Thyroid gland (tissue), 4 donors: ENCODE results near the gene TJAP1.
"Not testable (repeated sequence)": the region's sequence is repeated elsewhere in the genome, so short reads cannot be mapped to it uniquely, and the experiment has no call there.

Experiments
- CTCF ChIP-seq, 6 experiments: fragments of 200-600 bp in 3 of 6; fragments of 450-650 bp in 3 of 6; sonication (generic) in 3 of 6; IDR thresholded peaks; one replicate each; pipeline ENCODE4 v1.5.1; 2016 to 2019; ENCODE audit warnings: antibody characterized with exemption in 6 of 6, mild to moderate bottlenecking in 2 of 6, inconsistent platforms in 1 of 6, moderate library complexity in 1 of 6
- POLR2A ChIP-seq, 2 donors: fragments of 450-650 bp; IDR thresholded peaks; one replicate each; pipeline ENCODE4 v1.6.1; 2017; ENCODE audit warnings: antibody characterized with exemption in 2 of 2, mild to moderate bottlenecking in 2 of 2, moderate library complexity in 1 of 2

DNA sequence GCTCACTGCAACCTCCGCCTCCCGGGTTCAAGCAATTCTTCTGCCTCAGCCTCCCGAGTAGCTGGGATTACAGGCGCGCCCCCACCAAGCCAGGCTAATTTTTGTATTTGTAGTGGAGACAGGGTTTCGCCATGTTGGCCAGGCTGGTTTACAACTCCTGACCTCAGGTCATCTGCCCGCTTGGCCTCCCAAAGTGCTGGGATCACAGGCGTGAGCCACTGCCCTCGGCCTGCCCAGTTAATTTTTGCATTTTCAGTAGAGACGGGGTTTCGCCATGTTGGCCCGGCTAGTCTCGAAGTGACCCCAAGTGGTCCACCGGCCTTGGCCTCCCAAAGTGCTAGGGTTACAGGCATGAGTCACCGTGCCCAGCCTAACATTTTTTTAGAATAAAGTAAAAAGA, 19.2 kb upstream of the TJAP1 start:
- not testable (repeated sequence) for TF ChIP-seq CTCF, POLR2A (IDR thresholded peaks at IDR 0.05)
